Mesenchymal stem cell (in vitro differentiated cells and primary cell): ENCODE results near the gene ASCC1.
"Not testable (repeated sequence)": the region's sequence is repeated elsewhere in the genome, so short reads cannot be mapped to it uniquely, and the experiment has no call there.

Source experiments
- DNase-seq: peaks from one replicate; pipeline ENCODE4 v3.0.0-alpha.2; 2013
- H2AFZ ChIP-seq: one replicate; pipeline ENCODE4 v1.6.1; 2013; ENCODE audit warnings: low read depth, mild to moderate bottlenecking, control low read depth, inconsistent platforms, low read length, moderate library complexity
- H2AK5ac ChIP-seq: 2 replicates; pipeline ENCODE4 v1.6.1; 2013; ENCODE audit warnings: low read length, moderate library complexity, mild to moderate bottlenecking, inconsistent platforms; ENCODE audit not compliant: severe bottlenecking
- H2BK120ac ChIP-seq: one replicate; pipeline ENCODE4 v1.6.1; 2013; ENCODE audit warnings: low read depth, mild to moderate bottlenecking, inconsistent platforms, low read length, moderate library complexity
- H2BK12ac ChIP-seq, 2 experiments: one replicate each; pipeline ENCODE4 v1.6.1; 2013; ENCODE audit warnings: inconsistent platforms in 2 of 2, low read length in 2 of 2, mild to moderate bottlenecking in 2 of 2, moderate library complexity in 2 of 2, control low read depth in 1 of 2
- H2BK15ac ChIP-seq: one replicate; pipeline ENCODE4 v1.6.1; 2013; ENCODE audit warnings: mild to moderate bottlenecking, low read depth, inconsistent platforms; ENCODE audit not compliant: poor library complexity, severe bottlenecking
- H2BK5ac ChIP-seq: 2 replicates; pipeline ENCODE4 v1.6.1; 2013; ENCODE audit warnings: low read depth, mild to moderate bottlenecking, low read length, control low read depth, inconsistent platforms; ENCODE audit not compliant: poor library complexity, severe bottlenecking
- H3K14ac ChIP-seq, 2 experiments: one replicate each; pipeline ENCODE4 v1.6.1; 2013; ENCODE audit warnings: inconsistent platforms in 2 of 2, low read length in 2 of 2, control low read depth in 1 of 2, mild to moderate bottlenecking in 1 of 2, moderate library complexity in 1 of 2
- H3K18ac ChIP-seq, 2 experiments: one replicate each; pipeline ENCODE4 v1.6.1; 2013; ENCODE audit warnings: inconsistent platforms in 2 of 2, low read length in 2 of 2, control low read depth in 1 of 2, low read depth in 1 of 2, mild to moderate bottlenecking in 1 of 2
- H3K23ac ChIP-seq, 2 experiments: one replicate each; pipeline ENCODE4 v1.6.1; 2013; ENCODE audit warnings: inconsistent platforms in 2 of 2, low read length in 2 of 2, mild to moderate bottlenecking in 2 of 2, moderate library complexity in 2 of 2, control low read depth in 1 of 2
- H3K27ac ChIP-seq: 2 replicates; pipeline ENCODE4 v1.5.1; 2013; ENCODE audit warnings: mild to moderate bottlenecking, moderate library complexity, low read length, control low read depth, inconsistent platforms; ENCODE audit not compliant: poor library complexity, severe bottlenecking
- H3K27me3 ChIP-seq, 2 experiments: 2 replicates each; pipeline versions ENCODE4 v1.6.1 to v1.7.0; 2013; ENCODE audit warnings: low read length in 2 of 2, mild to moderate bottlenecking in 2 of 2, moderate library complexity in 2 of 2, control low read depth in 1 of 2, inconsistent platforms in 1 of 2; ENCODE audit not compliant: control insufficient read depth in 1 of 2, insufficient read depth in 1 of 2
- H3K36me3 ChIP-seq, 2 experiments: 2 replicates each; pipeline versions ENCODE4 v1.6.1 to v1.7.0; 2013; ENCODE audit warnings: low read length in 2 of 2, control low read depth in 1 of 2, inconsistent platforms in 1 of 2, low read depth in 1 of 2, mild to moderate bottlenecking in 1 of 2; ENCODE audit not compliant: insufficient read depth in 2 of 2, control insufficient read depth in 1 of 2
- H3K4ac ChIP-seq, 2 experiments: one replicate each; pipeline ENCODE4 v1.6.1; 2013; ENCODE audit warnings: inconsistent platforms in 2 of 2, low read length in 2 of 2, mild to moderate bottlenecking in 2 of 2, moderate library complexity in 2 of 2, control low read depth in 1 of 2, low read depth in 1 of 2
- H3K4me1 ChIP-seq: 2 replicates; pipeline ENCODE4 v1.6.1; 2013; ENCODE audit warnings: low read depth, low read length, control low read depth; ENCODE audit not compliant: control insufficient read depth, insufficient read depth
- H3K4me2 ChIP-seq: 2 replicates; pipeline ENCODE4 v1.6.1; 2013; ENCODE audit warnings: low read length, mild to moderate bottlenecking, inconsistent platforms; ENCODE audit not compliant: poor library complexity, severe bottlenecking
- H3K4me3 ChIP-seq, 2 experiments: 2 replicates each; pipeline versions ENCODE4 v1.5.1 to v1.7.0; 2013; ENCODE audit warnings: low read length in 2 of 2, mild to moderate bottlenecking in 2 of 2, control low read depth in 1 of 2, low read depth in 1 of 2; ENCODE audit not compliant: insufficient read depth in 1 of 2
- H3K79me1 ChIP-seq: replicated peaks from 2 replicates; pipeline ENCODE4 v1.6.1; 2013; ENCODE audit warnings: mild to moderate bottlenecking, control low read depth, low read length, inconsistent platforms; ENCODE audit not compliant: poor library complexity, severe bottlenecking
- H3K9ac ChIP-seq: 2 replicates; pipeline ENCODE4 v1.7.0; 2013; ENCODE audit warnings: mild to moderate bottlenecking, low read length, moderate library complexity
- H3K9me3 ChIP-seq: 2 replicates; pipeline ENCODE4 v1.7.0; 2013; ENCODE audit warnings: mild to moderate bottlenecking, low read length; ENCODE audit not compliant: control insufficient read depth
- H4K8ac ChIP-seq: one replicate; pipeline ENCODE4 v1.6.1; 2013; ENCODE audit warnings: inconsistent platforms, mild to moderate bottlenecking, low read length, moderate library complexity
- H4K91ac ChIP-seq: one replicate; pipeline ENCODE4 v1.6.1; 2013; ENCODE audit warnings: mild to moderate bottlenecking, low read length, inconsistent platforms
- WGBS: methylation state at CpG from one replicate; pipeline ENCODE4 v1.1.7; 2013; ENCODE audit warnings: mixed read lengths; 5-methylcytosine and 5-hydroxymethylcytosine counted together

ASCC1 gene

DNA sequence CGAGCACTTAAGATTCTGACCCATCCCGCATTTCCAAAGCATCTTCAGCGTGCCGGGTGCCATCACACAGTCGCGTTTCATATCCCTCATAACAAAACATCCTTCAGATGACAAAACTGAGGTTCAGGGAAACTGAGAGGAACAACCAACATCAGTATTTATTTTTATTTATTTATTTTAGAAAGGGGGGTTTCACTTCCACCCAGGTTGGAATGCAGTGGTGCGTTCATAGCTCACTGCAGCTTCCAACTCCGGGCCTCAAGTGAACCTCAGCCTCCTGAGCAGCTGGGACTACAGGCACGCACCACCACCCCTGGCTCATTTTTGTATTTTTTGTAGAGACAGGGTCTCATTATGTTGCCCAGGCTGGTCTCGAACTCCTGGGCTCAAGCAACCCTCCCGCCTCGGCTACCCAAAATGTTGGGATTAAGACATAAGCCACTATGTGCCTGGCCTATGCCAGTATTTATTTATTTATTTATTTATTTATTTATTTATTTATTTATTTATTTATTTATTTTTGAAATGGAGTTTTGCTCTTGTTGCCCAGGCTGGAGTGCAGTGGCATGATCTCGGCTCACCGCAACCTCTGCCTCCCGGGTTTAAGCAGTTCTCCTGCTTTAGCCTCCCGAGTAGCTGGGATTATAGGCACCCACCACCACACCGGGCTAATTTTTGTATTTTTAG, 33.2 kb upstream of the ASCC1 start:
- H3K27ac ChIP-seq, H3K9me3 ChIP-seq, DNase-seq, H3K23ac ChIP-seq, H2AFZ ChIP-seq, H3K36me3 ChIP-seq, H3K14ac ChIP-seq, H2BK5ac ChIP-seq, H3K27me3 ChIP-seq, H3K4me3 ChIP-seq, H3K4me2 ChIP-seq, H3K79me1 ChIP-seq: not testable (repeated sequence)
- Histone ChIP-seq H2BK120ac (peak overlapping the region; percentile 99), H2BK15ac (peak overlapping the region; percentile 87), H3K4me1 (peaks cover 14% of the 10 kb centered on the region), H2BK12ac (peak overlapping the region; percentile 72 to 98), H4K91ac (peak overlapping the region; percentile 97), H3K4ac (peak overlapping the region; percentile 69 to 94), H3K18ac (peak overlapping the region; percentile 95 to 99), H2AK5ac (peak overlapping the region; percentile 29), H4K8ac (peak overlapping the region; percentile 96), H3K9ac (peak overlapping the region; percentile 60)
- 89% methylated on average over 15 of the region's 17 CpGs for WGBS

DNA sequence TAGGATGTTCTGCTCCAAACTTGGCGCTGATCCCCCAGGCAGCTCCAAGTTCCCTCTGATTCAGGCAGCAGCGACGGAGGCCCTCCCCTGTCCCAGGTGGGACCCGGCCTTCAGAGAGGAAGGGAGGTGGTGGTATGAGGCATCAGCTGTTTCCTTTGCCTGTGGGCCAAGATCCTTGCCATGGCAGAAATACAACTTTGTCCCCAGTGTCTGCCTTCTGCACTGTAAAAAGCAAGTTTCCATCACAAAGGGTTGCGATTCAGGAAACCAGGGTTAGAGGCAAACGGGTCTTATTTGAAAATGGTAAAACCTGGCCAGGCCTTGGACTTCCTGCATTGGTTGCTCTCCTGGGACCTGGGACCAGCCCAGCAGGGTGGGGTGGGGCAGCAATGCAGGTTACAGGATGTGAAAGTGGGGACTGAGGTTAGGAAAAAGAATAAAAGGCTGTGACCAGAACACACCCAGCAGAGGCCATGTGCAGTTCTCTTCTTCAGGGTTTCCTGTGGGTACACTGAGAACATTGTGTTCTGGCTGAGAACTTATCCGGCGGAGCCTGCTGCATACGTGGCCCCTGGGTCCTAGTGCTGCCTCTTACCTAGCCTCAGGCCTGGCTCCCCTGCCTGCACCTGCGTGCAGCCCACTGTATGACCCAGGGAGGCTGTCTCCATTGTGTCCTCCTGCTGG, 32.5 kb upstream of the ASCC1 start:
- H2BK120ac ChIP-seq: peak overlapping the region; percentile 99
- H3K36me3 ChIP-seq: no peaks in the 10 kb centered on the region
- peak overlapping the region; percentile 94 to 99 for H3K4ac ChIP-seq
- H3K9ac ChIP-seq: peak overlapping the region; percentile 60
- H2BK12ac ChIP-seq: peak overlapping the region; percentile 98
- H4K91ac ChIP-seq: peak overlapping the region; percentile 99
- WGBS: 29% methylated on average over 10 of the region's 10 CpGs
- H3K14ac ChIP-seq: peak overlapping the region; percentile 65 to 89
- peak; percentile 57 for DNase-seq
- H3K18ac ChIP-seq: peak overlapping the region; percentile 95 to 100
- H2AK5ac ChIP-seq: peak overlapping the region; percentile 42
- H2BK15ac ChIP-seq: peak overlapping the region; percentile 95
- H3K9me3 ChIP-seq: no peaks in the 10 kb centered on the region
- no peaks in the 10 kb centered on the region for H3K79me1 ChIP-seq
- H3K4me1 ChIP-seq: peaks cover 16% of the 10 kb centered on the region
- H3K4me2 ChIP-seq: no peak overlapping the region
- H3K4me3 ChIP-seq: peak overlapping the region in 1 of 2 experiments; percentile 37
- H2BK5ac ChIP-seq: no peak overlapping the region
- no peak overlapping the region for H2AFZ ChIP-seq
- no peaks in the 10 kb centered on the region for H3K27me3 ChIP-seq
- H3K23ac ChIP-seq: peak overlapping the region in 1 of 2 experiments; percentile 87
- H3K27ac ChIP-seq: no peak overlapping the region
- peak overlapping the region; percentile 98 for H4K8ac ChIP-seq

DNA sequence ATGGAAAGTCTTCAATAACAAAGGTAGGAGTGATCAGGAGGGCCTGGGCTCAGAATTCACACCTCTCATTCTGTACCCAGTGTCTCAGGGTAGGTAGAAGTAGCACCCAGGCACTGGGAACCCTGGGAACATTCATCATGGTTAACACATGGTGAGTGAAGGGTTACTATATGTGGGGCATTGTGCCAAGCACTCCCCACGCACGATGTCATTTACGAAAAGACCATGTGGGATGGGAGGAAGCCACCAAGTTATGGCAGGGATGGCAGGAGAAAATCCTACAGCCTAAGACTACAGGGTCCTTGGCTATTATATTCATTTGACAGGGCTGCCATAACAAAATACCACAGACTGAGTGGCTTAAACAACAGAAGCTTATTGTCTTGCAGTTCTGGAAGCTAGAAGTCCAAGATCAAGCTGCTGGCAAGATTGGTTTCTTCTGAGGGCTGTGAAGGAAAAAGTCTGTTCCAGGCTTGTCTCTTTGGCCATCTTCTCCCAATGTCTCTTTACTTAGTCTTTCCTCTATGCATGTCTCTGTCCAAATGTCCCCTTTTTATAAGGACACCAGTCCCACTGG, 30.0 kb upstream of the ASCC1 start:
- Histone ChIP-seq H3K27ac (no peak overlapping the region), H4K91ac (peak overlapping the region; percentile 91), H2BK5ac (no peak overlapping the region), H3K4me3 (no peak overlapping the region), H2AK5ac (peak overlapping the region; percentile 49), H3K14ac (peak overlapping the region in 1 of 2 experiments; percentile 83), H3K4ac (peak overlapping the region; percentile 10 to 90), H3K27me3 (no peaks in the 10 kb centered on the region), H3K9ac (no peak overlapping the region), H4K8ac (peak overlapping the region; percentile 7), H3K9me3 (no peaks in the 10 kb centered on the region), H2AFZ (no peak overlapping the region), H2BK12ac (peak overlapping the region; percentile 88 to 100), H3K18ac (peak overlapping the region; percentile 85 to 91), H3K23ac (peak overlapping the region in 1 of 2 experiments; percentile 32), H3K4me1 (peaks cover 19% of the 10 kb centered on the region), H3K79me1 (no peaks in the 10 kb centered on the region), H2BK15ac (peak overlapping the region; percentile 54), H3K4me2 (no peak overlapping the region), H3K36me3 (no peaks in the 10 kb centered on the region), H2BK120ac (peak overlapping the region; percentile 87)
- DNase-seq: no peak
- WGBS: 89% methylated on average over 3 of the region's 3 CpGs

DNA sequence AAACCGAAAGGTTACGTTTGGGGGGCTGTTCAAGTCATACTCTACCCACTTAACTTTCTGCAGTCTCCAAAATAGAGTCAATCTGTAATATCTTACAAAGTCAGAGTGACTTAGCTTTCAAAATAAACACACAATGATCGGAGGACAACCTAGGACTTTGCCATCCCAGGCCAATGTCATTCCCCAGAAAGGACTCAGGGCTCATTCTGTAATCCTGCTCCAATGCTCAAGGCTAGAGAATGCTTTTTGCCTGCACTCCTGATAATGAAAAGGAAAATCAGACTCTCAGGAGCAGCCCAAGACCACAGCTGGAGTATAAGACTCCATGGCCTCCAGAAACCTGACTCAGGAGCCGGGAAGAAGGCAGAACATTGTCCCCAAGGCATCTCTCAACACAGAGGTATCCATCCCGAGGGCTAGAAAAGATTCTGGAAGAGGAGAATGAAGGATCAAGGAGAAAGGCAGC, 28.5 kb upstream of the ASCC1 start:
- Histone ChIP-seq H4K8ac (peak overlapping the region; percentile 8), H2BK120ac (peak overlapping the region; percentile 55), H2AK5ac (no peak overlapping the region), H3K27ac (peak overlapping the region; percentile 49), H3K27me3 (no peaks in the 10 kb centered on the region), H3K79me1 (no peaks in the 10 kb centered on the region), H3K14ac (no peak overlapping the region), H3K9me3 (no peaks in the 10 kb centered on the region), H2AFZ (no peak overlapping the region), H2BK15ac (no peak overlapping the region), H3K4me1 (peaks cover 16% of the 10 kb centered on the region), H3K23ac (no peak overlapping the region), H3K36me3 (no peaks in the 10 kb centered on the region), H3K18ac (peak overlapping the region; percentile 40), H3K4ac (peak overlapping the region; percentile 3 to 26), H2BK12ac (peak overlapping the region; percentile 1 to 69), H4K91ac (peak overlapping the region; percentile 8), H3K4me3 (no peak overlapping the region), H2BK5ac (no peak overlapping the region), H3K4me2 (no peak overlapping the region), H3K9ac (peak overlapping the region; percentile 32)
- 29% methylated on average over 5 of the region's 5 CpGs for WGBS
- DNase-seq: no peak
